Measurements from ENCODE around the gene CCDC107. TPM values are rescaled to one million over a fixed set of nuclear protein-coding genes. Genes with fewer than 3 reads are reported as not detected.
"Not testable (repeated sequence)": the region's sequence is repeated elsewhere in the genome, so short reads cannot be mapped to it uniquely, and the experiment has no call there.

Gene CCDC107
- 23.0 TPM in 2 replicates for total RNA-seq

- H3K36me3 Mint-ChIP-seq (ENCODE audit: low read depth), result peaks cover 37% of the 10 kb centered on the region
- H3K9me3 Mint-ChIP-seq, result no peaks in the 10 kb centered on the region
- intact Hi-C loops (cut with micrococcal nuclease), result loop anchor here (1.0 kb wide), 2 partner anchors 54 to 74 kb away; partner anchors contain the start of genes CREB3 and TLN1
- H3K4me3 Mint-ChIP-seq (ENCODE audit: low read depth), result peak within 1 kb of the TSS; percentile 85
- peak within 1 kb of the TSS; percentile 98 for H3K27ac Mint-ChIP-seq
- peaks cover 58% of the 10 kb centered on the region for H3K4me1 Mint-ChIP-seq (ENCODE audit: low read depth)
- H3K27me3 Mint-ChIP-seq (ENCODE audit: low read depth), result peaks cover 3% of the 10 kb centered on the region
- peak; percentile 78 for DNase-seq (ENCODE audit: low spot score)
Measured at GRCh38 chr9:35658137-35658967, at the start of gene CCDC107. TSS of gene CCDC107 (plus strand) at chr9:35658292. CDS start at chr9:35658380, 88 bp downstream.

DNA sequence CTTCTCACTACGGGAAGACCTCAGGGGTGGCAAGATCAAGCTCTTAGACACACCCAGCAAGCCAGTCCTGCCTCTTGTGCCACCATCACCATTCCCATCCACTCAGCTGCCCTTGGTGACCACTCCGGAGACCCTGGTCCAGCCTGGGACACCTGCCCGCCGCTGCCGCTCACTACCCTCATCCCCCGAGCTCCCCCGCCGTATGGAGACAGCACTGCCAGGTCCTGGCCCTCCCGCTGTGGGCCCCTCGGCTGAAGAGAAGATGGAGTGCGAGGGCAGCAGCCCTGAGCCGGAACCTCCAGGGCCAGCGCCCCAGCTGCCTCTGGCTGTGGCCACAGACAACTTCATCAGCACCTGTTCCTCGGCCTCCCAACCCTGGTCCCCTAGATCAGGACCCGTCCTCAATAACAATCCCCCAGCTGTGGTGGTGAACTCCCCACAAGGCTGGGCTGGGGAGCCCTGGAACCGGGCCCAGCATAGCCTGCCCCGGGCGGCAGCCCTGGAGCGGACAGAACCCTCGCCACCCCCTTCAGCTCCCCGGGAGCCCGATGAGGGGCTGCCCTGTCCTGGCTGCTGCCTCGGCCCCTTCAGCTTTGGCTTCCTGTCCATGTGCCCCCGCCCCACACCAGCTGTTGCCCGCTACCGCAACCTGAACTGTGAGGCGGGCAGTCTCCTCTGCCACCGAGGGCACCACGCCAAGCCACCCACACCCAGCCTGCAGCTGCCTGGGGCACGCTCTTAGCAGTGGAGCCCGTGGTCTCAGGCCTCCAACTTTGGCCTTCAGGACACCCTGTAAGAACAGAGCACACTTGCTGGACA is 48.9 kb upstream of the CCDC107 start:
- Mint-ChIP-seq H3K27ac (no peak overlapping the region), H3K4me1 (ENCODE audit: low read depth) (peaks cover 25% of the 10 kb centered on the region), H3K4me3 (ENCODE audit: low read depth) (no peak overlapping the region), H3K36me3 (ENCODE audit: low read depth) (peaks cover 38% of the 10 kb centered on the region), H3K27me3 (ENCODE audit: low read depth) (no peaks in the 10 kb centered on the region), H3K9me3 (no peaks in the 10 kb centered on the region)
- intact Hi-C loops (cut with micrococcal nuclease), result loop anchor here (10.0 kb wide), 1 partner anchor 206 kb away; the partner anchor contains the start of genes HINT2 and SPAG8
- no peak for DNase-seq (ENCODE audit: low spot score)

DNA sequence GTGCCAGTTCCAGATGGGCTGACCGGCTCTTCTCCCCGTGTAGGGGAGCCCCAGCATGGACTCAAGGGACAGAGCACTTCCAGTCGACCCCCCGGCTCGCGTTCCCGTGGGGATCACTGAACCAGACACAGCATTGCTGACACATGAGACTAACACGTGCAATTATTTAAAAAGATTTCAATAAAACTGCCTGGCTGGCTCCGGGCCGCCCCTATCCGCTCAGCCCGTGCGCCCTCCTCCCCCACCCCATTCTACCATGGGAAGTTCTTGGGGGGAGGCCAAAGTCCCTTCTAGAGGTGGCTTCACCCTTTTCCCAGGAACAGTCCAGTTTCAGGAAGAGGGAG is 48.3 kb upstream of the CCDC107 start:
- Mint-ChIP-seq H3K9me3 (no peaks in the 10 kb centered on the region), H3K27me3 (ENCODE audit: low read depth) (no peaks in the 10 kb centered on the region), H3K4me1 (ENCODE audit: low read depth) (peaks cover 23% of the 10 kb centered on the region), H3K4me3 (ENCODE audit: low read depth) (no peak overlapping the region), H3K36me3 (ENCODE audit: low read depth) (peaks cover 44% of the 10 kb centered on the region), H3K27ac (no peak overlapping the region)
- no peak for DNase-seq (ENCODE audit: low spot score)
- intact Hi-C loops (cut with micrococcal nuclease), result loop anchor here (10.0 kb wide), 1 partner anchor 205 kb away; the partner anchor contains the start of genes HINT2 and SPAG8

- H3K27ac Mint-ChIP-seq, result no peak overlapping the region
Measured at GRCh38 chr9:35611230-35611797, 46.8 kb upstream of the CCDC107 start.

DNA sequence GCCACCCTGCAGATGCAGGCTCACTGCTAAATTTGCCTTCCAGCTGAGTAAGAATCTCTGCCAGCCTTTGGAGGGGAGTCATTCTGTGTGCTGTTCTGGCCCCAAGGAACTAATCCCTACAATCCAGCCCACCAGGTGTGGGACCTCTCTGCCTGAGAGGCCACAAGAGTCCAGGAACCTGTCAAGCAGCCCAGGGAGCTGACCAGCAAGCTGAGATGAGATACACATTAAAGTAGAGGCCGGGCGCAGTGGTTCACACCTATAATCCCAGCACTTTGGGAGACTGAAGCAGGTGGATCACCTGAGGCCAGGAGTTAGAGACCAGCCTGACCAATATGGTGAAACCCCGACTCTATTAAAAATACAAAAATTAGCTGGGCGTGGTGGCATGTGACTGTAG is 46.0 kb upstream of the CCDC107 start:
- H3K9me3 Mint-ChIP-seq; H3K27ac Mint-ChIP-seq; intact Hi-C loops (cut with micrococcal nuclease); DNase-seq (ENCODE audit: low spot score); H3K4me3 Mint-ChIP-seq (ENCODE audit: low read depth); H3K27me3 Mint-ChIP-seq (ENCODE audit: low read depth): not testable (repeated sequence)
- peaks cover 37% of the 10 kb centered on the region for H3K36me3 Mint-ChIP-seq (ENCODE audit: low read depth)
- peaks cover 28% of the 10 kb centered on the region for H3K4me1 Mint-ChIP-seq (ENCODE audit: low read depth)

More at GRCh38 chr9:35611230-35611797, 46.8 kb upstream of the CCDC107 start:
- intact Hi-C loops (cut with micrococcal nuclease), result no loop called here
- H3K4me3 Mint-ChIP-seq (ENCODE audit: low read depth), result no peak overlapping the region
- H3K27me3 Mint-ChIP-seq (ENCODE audit: low read depth), result no peaks in the 10 kb centered on the region
- peaks cover 41% of the 10 kb centered on the region for H3K36me3 Mint-ChIP-seq (ENCODE audit: low read depth)
- peak; percentile 33 for DNase-seq (ENCODE audit: low spot score)
- peaks cover 29% of the 10 kb centered on the region for H3K4me1 Mint-ChIP-seq (ENCODE audit: low read depth)
- H3K9me3 Mint-ChIP-seq, result no peaks in the 10 kb centered on the region

DNA sequence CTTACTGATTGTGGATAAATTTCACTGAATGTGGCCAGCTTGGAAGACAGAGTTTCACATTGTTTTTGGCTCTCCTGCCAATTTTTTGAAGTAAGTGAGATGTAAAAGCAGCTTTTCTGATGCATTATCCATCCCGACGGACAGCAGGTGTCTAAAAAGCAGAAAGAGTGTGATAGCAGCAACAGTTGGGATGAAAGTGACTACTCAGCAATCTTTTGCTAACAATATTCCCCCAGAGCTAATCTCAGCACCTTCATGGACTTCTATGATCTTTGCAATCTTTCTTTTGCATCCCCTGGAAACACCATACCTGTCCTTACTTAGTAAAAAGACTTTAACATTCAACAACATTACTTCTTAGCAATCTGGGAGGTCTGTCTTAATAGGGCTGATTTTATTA is 45.2 kb upstream of the CCDC107 start:
- Mint-ChIP-seq H3K36me3 (ENCODE audit: low read depth) (peaks cover 30% of the 10 kb centered on the region), H3K4me3 (ENCODE audit: low read depth) (no peak overlapping the region), H3K4me1 (ENCODE audit: low read depth) (peaks cover 31% of the 10 kb centered on the region), H3K9me3 (no peaks in the 10 kb centered on the region), H3K27me3 (ENCODE audit: low read depth) (no peaks in the 10 kb centered on the region), H3K27ac (no peak overlapping the region)
- no peak for DNase-seq (ENCODE audit: low spot score)
- intact Hi-C loops (cut with micrococcal nuclease), result no loop called here

- intact Hi-C loops (cut with micrococcal nuclease), result no loop called here
- Mint-ChIP-seq H3K4me1 (ENCODE audit: low read depth) (peaks cover 58% of the 10 kb centered on the region), H3K4me3 (ENCODE audit: low read depth) (peak overlapping the region; percentile 80), H3K36me3 (ENCODE audit: low read depth) (peaks cover 14% of the 10 kb centered on the region), H3K27ac (peak overlapping the region; percentile 69), H3K9me3 (no peaks in the 10 kb centered on the region), H3K27me3 (ENCODE audit: low read depth) (no peaks in the 10 kb centered on the region)
- no peak for DNase-seq (ENCODE audit: low spot score)
Measured at GRCh38 chr9:35615981-35616680, 42.0 kb upstream of the CCDC107 start.

- intact Hi-C loops (cut with micrococcal nuclease), result no loop called here
- Mint-ChIP-seq H3K27me3 (ENCODE audit: low read depth) (no peaks in the 10 kb centered on the region), H3K27ac (peak overlapping the region; percentile 95), H3K4me1 (ENCODE audit: low read depth) (peaks cover 60% of the 10 kb centered on the region), H3K9me3 (no peaks in the 10 kb centered on the region), H3K4me3 (ENCODE audit: low read depth) (peak overlapping the region; percentile 80), H3K36me3 (ENCODE audit: low read depth) (peaks cover 9% of the 10 kb centered on the region)
- DNase-seq (ENCODE audit: low spot score), result peak; percentile 54
Measured at GRCh38 chr9:35616681-35617459, 41.2 kb upstream of the CCDC107 start.

DNA sequence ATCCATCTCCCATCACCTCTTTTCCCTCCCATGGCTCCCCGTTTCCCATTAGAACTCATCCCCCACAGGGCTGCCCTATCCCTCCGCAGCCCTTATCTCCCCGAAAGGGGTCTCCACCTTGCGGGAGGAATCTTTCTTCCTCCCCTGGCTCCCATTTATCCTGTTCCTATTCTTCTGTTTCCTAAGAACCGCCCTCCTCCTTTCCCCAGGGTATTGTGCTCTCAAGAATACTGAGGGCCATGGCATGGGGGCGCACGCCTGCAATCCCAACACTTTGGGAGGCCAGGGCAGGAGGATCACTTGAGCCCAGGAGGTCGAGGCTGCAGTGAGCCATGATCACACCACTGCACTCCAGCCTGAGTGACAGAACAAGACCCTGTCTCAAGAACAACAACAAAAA is 40.5 kb upstream of the CCDC107 start:
- peak overlapping the region; percentile 80 for H3K4me3 Mint-ChIP-seq (ENCODE audit: low read depth)
- H3K36me3 Mint-ChIP-seq (ENCODE audit: low read depth), result peaks cover 9% of the 10 kb centered on the region
- H3K9me3 Mint-ChIP-seq, result no peaks in the 10 kb centered on the region
- H3K4me1 Mint-ChIP-seq (ENCODE audit: low read depth), result peaks cover 64% of the 10 kb centered on the region
- intact Hi-C loops (cut with micrococcal nuclease), result no loop called here
- no peaks in the 10 kb centered on the region for H3K27me3 Mint-ChIP-seq (ENCODE audit: low read depth)
- H3K27ac Mint-ChIP-seq, result peak overlapping the region; percentile 95
- DNase-seq (ENCODE audit: low spot score), result no peak

DNA sequence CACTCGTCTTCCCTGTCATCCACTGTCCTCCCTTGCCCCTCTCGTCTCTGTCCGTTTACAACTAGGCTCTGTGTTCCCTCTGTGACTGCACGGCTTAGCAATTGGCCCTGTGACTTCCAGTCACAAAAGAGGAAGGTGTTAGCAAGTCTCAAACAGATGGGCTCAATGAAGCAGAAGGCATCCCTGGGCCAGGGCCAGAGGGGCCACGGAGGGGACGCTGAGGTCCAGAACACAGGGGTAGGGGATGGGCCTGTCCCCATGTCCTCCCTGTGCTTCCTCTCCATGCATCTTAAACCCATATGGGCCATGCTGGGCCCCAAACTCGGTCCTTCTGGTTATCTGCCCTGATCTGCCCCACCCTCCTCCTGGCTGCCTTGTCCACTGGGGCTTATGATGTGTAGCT is 39.8 kb upstream of the CCDC107 start, which contains the start of gene CD72:
Gene CD72, minus strand, starts transcription at position 89 of the 403 bp plus-strand sequence. CDS start 110 bp downstream, outside the sequence.
- no peaks in the 10 kb centered on the region for H3K9me3 Mint-ChIP-seq
- intact Hi-C loops (cut with micrococcal nuclease), result loop anchor here (2.0 kb wide), 2 partner anchors 16 to 28 kb away; no protein-coding TSS in a partner anchor
- peaks cover 64% of the 10 kb centered on the region for H3K4me1 Mint-ChIP-seq (ENCODE audit: low read depth)

More for the DNA sequence above, 39.8 kb upstream of the CCDC107 start, which contains the start of gene CD72:
- H3K36me3 Mint-ChIP-seq (ENCODE audit: low read depth), result peaks cover 9% of the 10 kb centered on the region
- no peaks in the 10 kb centered on the region for H3K27me3 Mint-ChIP-seq (ENCODE audit: low read depth)
- H3K27ac Mint-ChIP-seq, result peak within 1 kb of the TSS; percentile 95
- H3K4me3 Mint-ChIP-seq (ENCODE audit: low read depth), result peak within 1 kb of the TSS; percentile 80
- DNase-seq (ENCODE audit: low spot score), result no peak

Data from activated T-helper 2 cell treated with anti-CD3 and anti-CD28 coated beads, Interferon-gamma antibody, Interleukin-2, Interleukin-4, amounts not matched to agents 10 μg/mL and 5 μg/mL and 100 μg/mL, durations not matched to agents 14 hours and 24 hours and 36 hours (primary cell).